ENCODE measurements around the gene SEC11C.
"Not testable (repeated sequence)": the region's sequence is repeated elsewhere in the genome, so short reads cannot be mapped to it uniquely, and the experiment has no call there.

SEC11C gene

DNA sequence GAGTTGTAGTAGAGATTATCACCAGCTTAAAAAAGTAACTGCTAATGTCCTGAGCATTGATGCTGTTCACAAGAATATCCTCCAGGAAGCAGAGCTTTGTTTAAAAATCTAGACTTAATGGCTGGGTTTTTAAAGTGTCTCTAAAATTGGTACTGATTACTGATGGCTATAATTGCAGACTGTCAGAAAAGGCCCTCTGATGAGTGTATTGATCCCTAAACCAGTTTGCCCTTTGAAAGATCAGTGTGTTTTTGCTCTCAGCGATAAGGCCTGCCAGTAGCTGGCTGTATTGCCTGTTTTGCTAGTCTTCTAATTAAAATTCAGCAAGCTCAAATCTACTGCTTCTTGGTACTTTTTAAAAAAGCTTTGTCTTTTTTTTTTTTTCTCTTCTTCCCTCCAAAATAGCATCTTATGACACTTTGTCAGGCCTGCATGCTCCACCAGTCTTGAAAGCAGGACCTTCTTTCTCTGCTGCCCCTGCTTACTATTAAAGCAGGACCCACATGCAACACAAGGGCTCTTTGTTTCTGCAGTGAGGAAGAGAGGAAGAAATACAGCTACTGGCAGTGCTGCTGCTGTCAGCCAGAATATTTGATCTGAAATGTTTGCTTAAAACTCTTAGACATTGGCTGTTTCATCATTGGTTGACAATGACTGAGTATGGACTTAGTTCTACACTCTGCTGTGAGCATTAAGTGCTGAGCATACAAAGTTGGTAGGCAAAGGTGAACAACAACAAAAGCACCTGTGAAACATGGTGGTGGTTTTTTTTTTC lies 1.8 kb downstream of the SEC11C start:
- DNase-seq, result no peak
- no peaks in the 10 kb centered on the region for H3K27me3 ChIP-seq (replicated peaks)
- H3K27ac ChIP-seq, result no peak overlapping the region
- no peaks in the 10 kb centered on the region for H3K36me3 ChIP-seq (replicated peaks)
- H3K4me3 ChIP-seq (ENCODE audit: low read depth, low read length), result no peak overlapping the region
- TF ChIP-seq, protein P1, sequence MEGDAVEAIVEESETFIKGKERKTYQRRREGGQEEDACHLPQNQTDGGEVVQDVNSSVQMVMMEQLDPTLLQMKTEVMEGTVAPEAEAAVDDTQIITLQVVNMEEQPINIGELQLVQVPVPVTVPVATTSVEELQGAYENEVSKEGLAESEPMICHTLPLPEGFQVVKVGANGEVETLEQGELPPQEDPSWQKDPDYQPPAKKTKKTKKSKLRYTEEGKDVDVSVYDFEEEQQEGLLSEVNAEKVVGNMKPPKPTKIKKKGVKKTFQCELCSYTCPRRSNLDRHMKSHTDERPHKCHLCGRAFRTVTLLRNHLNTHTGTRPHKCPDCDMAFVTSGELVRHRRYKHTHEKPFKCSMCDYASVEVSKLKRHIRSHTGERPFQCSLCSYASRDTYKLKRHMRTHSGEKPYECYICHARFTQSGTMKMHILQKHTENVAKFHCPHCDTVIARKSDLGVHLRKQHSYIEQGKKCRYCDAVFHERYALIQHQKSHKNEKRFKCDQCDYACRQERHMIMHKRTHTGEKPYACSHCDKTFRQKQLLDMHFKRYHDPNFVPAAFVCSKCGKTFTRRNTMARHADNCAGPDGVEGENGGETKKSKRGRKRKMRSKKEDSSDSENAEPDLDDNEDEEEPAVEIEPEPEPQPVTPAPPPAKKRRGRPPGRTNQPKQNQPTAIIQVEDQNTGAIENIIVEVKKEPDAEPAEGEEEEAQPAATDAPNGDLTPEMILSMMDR (IDR thresholded peaks at IDR 0.05; ENCODE audit: low read depth, low read length, missing control alignments), result no peak
- in situ Hi-C loops (cut with HindIII; ENCODE audit: low pct_ligation_motif_present, low sequenced_read_pairs), result no loop called here

DNA sequence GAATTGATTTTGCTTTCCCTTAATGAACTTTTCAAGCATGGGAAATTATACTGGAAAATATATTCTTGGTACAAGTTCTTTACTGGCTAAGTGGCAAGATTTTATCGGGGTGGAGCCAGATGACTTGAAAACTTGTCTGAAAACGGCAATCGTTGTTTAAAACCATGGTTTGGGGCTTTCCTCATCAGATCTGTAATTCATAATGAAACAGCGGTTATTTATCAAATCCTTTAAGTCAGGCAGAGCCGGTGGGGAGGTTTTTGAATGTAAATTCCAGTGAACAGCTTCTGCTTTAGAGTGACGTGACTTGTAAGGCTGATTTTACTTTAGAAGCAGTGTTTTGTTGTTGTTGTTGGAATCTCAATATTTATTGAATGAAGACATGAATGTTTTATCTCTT lies 2.6 kb downstream of the SEC11C start:
- no peaks in the 10 kb centered on the region for H3K27me3 ChIP-seq (replicated peaks)
- H3K4me3 ChIP-seq (ENCODE audit: low read depth, low read length), result no peak overlapping the region
- TF ChIP-seq, protein P1 (IDR thresholded peaks at IDR 0.05; ENCODE audit: low read depth, low read length, missing control alignments), result no peak
- H3K27ac ChIP-seq, result no peak overlapping the region
- H3K36me3 ChIP-seq (replicated peaks), result no peaks in the 10 kb centered on the region
- in situ Hi-C loops (cut with HindIII; ENCODE audit: low pct_ligation_motif_present, low sequenced_read_pairs), result no loop called here
- no peak for DNase-seq

DNA sequence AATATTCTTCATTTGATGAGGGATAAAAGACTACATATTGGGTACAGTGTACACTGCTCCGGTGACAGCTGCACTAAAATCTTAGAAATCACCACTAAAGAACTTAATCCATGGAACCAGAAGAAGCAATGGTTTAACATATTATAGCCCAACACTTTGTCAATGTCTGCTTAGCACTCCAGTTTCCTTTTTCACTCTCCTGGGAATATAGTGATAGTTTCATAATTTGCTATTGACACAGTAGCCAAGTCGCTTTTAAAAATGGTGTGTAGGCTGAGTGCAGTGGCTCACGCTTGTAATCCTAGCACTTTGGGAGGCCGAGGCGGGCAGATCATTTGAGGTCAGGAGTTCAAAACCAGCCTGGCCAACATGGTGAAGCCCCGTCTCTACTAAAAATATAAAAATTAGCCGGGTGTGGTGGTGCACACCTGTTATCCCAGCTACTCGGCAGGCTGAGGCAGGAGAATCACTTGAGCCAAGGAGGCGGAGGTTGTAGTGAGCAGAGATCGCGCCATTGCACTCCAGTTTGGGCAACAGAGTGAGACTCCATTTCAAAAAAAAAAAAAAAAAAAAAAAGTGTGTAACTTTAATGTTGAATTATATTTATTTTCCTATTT lies 3.2 kb downstream of the SEC11C start:
- DNase-seq; H3K4me3 ChIP-seq (ENCODE audit: low read depth, low read length); H3K36me3 ChIP-seq (replicated peaks); H3K27ac ChIP-seq; H3K27me3 ChIP-seq (replicated peaks); in situ Hi-C loops (cut with HindIII; ENCODE audit: low pct_ligation_motif_present, low sequenced_read_pairs): not testable (repeated sequence)

DNA sequence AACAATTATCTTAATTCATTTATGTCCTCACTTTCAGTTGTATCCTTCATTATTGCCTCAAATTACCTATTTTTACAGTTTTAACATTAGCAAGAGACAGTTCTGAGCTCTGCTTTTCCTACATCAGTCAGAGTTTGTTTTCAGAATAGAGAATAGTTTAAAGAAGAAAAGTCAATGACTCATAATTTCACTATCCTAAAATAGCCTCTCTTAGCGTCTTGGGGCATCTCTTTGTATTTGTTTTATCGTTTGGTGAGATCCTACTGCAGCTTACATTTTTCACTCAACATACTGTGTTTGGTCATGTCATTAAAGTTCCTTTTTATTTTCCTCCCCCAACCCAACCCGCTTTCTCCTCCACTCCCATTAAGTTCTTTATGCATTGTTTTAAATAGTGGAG lies 3.8 kb downstream of the SEC11C start:
- no peaks in the 10 kb centered on the region for H3K27me3 ChIP-seq (replicated peaks)
- no peak overlapping the region for H3K4me3 ChIP-seq (ENCODE audit: low read depth, low read length)
- no peak for DNase-seq
- H3K36me3 ChIP-seq (replicated peaks), result no peaks in the 10 kb centered on the region
- TF ChIP-seq, protein P1 (IDR thresholded peaks at IDR 0.05; ENCODE audit: low read depth, low read length, missing control alignments), result no peak
- in situ Hi-C loops (cut with HindIII; ENCODE audit: low pct_ligation_motif_present, low sequenced_read_pairs), result no loop called here
- no peak overlapping the region for H3K27ac ChIP-seq

DNA sequence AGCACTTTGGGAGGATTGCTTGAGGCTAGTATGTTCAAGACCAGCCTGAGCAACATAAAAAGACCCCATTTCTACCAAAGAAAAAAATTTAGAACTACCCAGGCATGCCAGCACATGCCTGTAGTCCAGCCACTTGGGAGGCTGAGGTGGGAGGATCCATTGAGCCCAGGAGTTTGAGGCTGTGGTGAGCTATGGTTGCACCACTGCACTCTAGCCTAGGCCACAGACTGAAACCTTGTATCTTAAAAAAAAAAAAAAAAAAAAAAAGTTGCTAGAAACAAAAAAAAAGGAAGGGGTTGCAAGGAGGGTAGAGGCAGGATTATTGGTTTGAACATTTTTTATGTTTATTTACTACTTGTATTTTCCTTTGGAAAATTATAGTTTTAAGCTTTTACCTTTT lies 4.8 kb downstream of the SEC11C start:
- Histone ChIP-seq H3K27me3 (replicated peaks) (no peaks in the 10 kb centered on the region), H3K36me3 (replicated peaks) (no peaks in the 10 kb centered on the region), H3K4me3 (ENCODE audit: low read depth, low read length) (no peak overlapping the region), H3K27ac (no peak overlapping the region)
- TF ChIP-seq, protein P1 (IDR thresholded peaks at IDR 0.05; ENCODE audit: low read depth, low read length, missing control alignments), result no peak
- in situ Hi-C loops (cut with HindIII; ENCODE audit: low pct_ligation_motif_present, low sequenced_read_pairs), result no loop called here
- DNase-seq, result no peak

DNA sequence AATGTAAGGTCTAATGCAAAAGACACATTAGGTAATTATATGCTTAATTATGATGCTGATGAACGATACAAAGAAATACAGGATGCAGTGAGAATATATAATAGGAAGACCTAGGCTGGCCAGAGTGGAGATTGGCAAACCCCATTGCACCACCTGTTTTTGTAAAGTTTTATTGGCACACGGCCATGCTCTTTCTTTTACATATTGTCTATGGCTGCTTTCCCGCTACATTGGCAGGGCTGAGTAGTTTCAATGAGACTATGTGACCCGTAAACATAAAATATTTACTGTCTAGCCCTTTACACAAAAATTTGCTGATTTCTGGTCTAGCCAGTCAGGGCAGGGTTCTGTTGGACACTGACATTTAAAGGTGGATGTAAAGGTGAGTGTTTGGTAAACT lies 5.4 kb downstream of the SEC11C start:
- Histone ChIP-seq H3K27me3 (replicated peaks) (no peaks in the 10 kb centered on the region), H3K27ac (no peak overlapping the region), H3K4me3 (ENCODE audit: low read depth, low read length) (no peak overlapping the region), H3K36me3 (replicated peaks) (no peaks in the 10 kb centered on the region)
- TF ChIP-seq, protein P1 (IDR thresholded peaks at IDR 0.05; ENCODE audit: low read depth, low read length, missing control alignments), result no peak
- in situ Hi-C loops (cut with HindIII; ENCODE audit: low pct_ligation_motif_present, low sequenced_read_pairs), result no loop called here
- no peak for DNase-seq
